CD4-positive, alpha-beta T cell treated with Interleukin-21 for 1 hour (primary cell): ENCODE data around the gene VPS16.

Source experiments
- DNase-seq: peaks from one replicate; pipeline ENCODE4 v3.0.0-alpha.2; 2020

The VPS16 gene

DNA sequence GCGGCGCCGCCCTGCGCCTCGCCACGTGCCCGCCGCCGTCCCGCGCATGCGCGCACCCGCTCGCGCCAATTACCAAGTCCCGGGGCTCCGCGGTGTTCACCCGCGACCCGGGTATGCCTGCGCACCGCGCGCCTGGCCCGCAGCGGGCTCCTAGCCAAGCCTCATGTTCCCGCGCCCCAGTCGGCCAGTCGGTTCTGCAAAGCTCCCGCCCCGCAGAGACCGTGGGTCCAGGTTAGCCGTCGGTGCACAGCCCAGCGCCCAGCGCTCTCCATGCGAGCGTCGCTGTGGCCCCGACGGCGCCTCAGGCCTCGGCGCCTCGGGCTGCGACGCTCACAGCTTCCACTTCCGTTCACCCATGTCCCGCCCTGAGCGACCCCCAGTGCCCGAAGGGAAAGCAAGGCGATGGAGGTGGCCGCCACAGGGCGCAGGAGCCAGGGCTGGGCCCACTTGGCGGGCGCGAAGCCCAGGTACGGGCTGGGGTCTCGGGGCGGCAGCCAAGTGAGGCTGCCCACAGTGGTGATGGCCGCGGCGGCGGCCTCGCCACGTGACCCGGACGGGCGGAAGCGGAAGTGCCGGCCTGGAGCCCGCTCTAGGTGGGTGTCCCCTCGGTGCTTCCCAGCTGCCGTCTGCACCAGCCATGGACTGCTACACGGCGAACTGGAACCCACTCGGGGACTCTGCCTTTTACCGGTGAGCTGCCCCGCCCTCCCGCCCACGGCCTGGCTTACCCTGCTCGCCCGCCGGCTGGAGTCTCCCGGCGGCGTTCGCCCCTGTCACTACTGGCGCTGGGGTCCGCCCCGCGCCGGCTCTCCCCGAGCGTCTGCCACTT, at the start of gene VPS16, which contains the start of gene PCED1A:
Gene VPS16 (plus strand): TSS at position 608 of the 829 bp plus-strand sequence. CDS start 30 bp downstream, at position 638.
Gene PCED1A (minus strand): TSS at position 518 of the 829 bp plus-strand sequence. CDS start 743 bp downstream, outside the sequence.
- peak; percentile 89 for DNase-seq

- no peak for DNase-seq
Observed at GRCh38 chr20:2793471-2793870, 47.1 kb upstream of the VPS16 start.

DNA sequence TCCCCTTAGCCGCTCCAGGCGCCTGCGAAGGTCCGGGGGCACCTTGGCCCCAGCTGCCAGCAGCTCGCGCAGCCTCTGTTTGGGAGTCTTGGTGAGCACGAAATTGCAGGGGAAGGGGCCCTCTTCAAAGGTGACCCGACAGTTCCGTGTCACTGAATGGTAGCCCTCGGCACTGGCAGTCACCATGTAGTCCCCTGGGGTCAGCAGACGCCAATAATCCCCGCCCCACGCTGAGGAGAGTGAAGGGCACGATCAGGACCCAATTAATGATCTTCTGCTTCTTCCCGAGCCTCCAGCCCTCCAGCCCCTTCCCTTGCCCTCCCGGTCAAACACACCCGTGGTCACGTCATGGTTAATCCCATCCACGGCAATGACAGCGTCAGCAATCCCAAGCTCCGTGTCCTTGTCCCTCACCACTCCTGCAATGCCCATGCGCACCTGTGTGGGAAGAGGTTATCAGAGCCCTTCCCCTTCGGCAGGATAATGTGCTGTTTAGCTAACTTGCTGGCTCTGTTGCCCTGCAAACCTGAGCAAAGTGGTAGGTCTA, 46.3 kb upstream of the VPS16 start:
- DNase-seq = no peak

DNA sequence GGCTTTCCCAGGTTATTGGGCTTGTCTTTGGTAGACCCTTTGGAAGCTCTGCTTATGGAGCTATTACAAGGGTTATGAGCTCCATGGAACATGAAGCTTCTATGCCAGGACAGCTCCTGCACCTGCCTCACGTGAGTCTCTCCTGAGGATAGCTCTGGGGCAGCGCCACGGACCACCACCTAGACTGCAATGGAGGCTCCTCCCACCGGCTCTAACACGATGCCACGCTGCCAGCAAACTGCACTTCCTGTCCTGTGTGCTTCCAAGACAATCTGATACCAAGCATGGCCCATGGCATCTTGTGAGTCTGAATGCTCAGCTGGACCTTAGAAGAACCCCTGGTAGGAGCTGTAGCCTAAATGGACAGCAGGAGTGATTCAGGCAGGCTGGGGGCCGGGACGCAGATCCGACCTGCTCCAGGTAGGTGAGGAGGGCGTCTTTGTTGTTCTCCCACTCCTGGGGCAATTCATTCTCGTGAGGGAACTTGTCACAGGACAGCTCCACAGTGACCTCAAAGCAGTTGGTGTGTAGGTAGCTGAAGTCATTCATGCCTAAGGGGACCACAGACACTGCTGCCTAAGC, 45.6 kb upstream of the VPS16 start:
- no peak for DNase-seq

DNA sequence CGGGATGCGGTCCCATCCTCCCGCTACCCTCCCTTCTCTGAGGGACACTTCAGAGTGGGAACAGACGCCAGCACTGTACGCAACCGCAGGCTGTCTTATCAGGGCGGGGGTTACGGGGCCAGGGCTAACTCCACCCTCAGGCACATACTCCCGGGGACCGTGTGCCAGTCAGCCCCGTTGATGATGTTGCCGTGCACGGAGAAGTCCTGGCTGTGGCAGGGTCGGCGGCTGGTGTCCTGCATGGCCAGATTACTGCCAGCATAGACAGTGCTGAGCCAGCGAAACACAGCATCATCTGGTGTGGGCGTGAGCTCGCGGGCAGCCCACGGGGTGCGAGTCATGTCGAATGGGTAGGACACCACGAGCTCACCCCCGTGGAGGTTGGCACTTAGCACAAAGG, 45.1 kb upstream of the VPS16 start:
- no peak for DNase-seq

- DNase-seq = no peak
Observed at GRCh38 chr20:2796011-2796660, 44.4 kb upstream of the VPS16 start.

GRCh38 chr20:2797136-2797983, 43.2 kb upstream of the VPS16 start:
- no peak for DNase-seq

DNA sequence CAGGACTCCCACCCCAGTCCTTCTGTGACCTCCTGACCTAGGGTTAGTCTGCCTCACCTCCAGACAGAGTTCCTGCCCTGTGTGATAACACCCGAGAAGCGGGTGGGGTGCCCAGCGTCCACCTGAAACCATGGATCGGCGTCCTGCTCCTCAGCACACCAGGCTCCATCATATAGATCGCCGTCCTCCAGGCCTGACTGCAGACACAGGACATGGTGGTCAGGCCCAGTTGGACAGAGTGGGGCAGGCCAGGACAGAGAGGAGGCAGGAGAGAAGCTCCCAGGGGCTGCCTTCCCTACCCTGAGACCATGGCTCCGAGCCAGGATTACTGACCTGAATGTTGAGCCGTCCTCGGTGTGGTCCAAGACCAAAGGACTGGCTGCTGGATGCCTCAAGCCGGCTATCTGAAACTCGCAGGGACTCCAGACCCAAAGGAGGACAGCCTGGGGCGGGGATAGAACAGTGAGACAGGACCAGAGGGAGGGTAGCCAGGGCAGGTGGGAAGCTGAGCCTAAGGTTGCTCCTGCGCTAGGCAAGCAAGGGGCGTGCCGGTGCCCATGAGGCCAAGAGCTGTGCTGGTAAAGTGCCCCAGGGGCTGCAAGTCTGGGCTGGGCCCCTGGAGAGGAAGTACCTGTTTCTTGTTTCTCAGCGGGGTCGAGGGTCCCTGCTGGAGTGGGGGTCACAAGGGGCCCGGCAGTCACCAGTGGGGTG, 42.3 kb upstream of the VPS16 start:
- no peak for DNase-seq

DNA sequence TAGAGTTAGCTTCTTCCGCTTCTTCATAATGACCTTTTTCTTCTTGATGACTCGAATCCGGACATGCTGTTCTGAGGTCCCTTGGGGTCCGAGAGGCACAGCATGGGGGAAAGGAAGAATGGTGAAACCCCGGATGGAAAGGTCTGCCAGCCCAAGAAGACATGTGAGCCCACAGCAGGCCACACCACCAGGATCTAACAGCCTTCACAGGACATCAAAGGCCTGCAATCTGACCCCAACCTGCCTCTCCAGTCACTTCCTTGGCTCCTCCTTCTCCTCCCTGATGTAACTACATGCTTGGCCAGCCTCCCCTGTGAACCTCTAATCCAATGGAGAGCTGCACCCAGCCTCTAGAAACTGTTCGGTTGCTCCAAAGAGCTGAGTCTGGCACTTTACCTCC, 41.7 kb upstream of the VPS16 start:
- DNase-seq = no peak

DNA sequence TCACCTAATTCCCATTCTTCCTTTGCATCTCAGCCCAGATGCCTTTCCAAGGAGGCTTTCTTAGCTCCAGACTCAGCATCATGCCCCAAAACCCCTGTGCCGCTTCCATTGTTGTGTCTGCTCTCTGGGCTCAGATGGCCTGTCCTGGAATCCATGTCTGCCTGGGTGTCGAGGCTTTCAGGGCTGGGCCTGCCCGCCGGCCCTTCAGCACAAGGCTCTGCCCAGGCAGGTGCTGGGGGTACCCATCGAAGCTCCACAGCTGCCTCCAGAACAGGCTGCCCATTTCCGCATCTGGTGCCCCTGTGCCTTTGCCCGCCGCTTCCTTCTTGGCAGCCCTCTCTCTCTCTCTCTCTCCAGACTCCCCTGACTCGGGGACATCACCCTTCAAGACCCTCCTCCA, 41.3 kb upstream of the VPS16 start:
- DNase-seq = no peak

GRCh38 chr20:2799688-2800520, 40.6 kb upstream of the VPS16 start:
- no peak for DNase-seq

DNA sequence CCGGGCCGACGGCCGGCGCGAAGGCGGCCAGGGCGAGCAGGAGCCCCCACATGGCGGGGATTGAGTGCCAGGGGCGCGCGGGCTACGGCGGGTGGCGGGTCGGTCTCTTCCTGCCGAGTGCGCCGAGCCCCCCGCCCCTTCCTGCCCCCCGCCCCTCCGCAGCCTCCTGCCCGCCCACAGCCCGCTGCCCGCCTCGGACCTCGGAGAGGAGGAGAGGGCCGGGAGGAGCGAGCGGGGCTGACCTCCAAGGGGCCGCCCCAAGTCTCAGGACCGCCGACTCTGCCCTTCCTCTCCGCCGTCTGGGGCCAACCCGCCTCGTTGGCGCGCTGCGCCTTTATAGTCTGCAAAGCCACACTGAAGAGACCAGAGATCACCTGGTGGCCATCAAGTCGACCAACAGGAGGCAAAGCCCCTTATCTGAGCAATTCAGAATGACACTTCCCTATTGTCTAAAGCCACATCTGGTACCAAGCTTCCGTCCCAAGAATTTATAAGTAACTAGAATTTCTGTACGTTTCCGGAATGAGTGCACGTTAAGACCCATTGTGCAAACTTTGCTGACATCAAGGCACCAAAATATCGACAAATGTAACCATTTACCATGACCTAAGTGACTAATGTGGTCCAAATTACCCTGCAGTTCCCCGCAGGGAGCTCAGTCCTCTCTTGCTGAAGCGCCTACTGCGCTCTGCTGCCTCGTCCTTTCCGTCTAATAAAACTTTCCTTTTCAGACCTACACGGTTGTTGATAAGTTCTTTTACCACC, 39.8 kb upstream of the VPS16 start, which contains the start of gene CPXM1:
Gene CPXM1 (minus strand): TSS at position 107 of the 765 bp plus-strand sequence. CDS start 55 bp downstream, at position 52.
- no peak for DNase-seq

- DNase-seq = no peak
Observed at GRCh38 chr20:2801286-2801728, 39.2 kb upstream of the VPS16 start.

- no peak for DNase-seq
Observed at GRCh38 chr20:2804041-2804828, 36.3 kb upstream of the VPS16 start.

DNA sequence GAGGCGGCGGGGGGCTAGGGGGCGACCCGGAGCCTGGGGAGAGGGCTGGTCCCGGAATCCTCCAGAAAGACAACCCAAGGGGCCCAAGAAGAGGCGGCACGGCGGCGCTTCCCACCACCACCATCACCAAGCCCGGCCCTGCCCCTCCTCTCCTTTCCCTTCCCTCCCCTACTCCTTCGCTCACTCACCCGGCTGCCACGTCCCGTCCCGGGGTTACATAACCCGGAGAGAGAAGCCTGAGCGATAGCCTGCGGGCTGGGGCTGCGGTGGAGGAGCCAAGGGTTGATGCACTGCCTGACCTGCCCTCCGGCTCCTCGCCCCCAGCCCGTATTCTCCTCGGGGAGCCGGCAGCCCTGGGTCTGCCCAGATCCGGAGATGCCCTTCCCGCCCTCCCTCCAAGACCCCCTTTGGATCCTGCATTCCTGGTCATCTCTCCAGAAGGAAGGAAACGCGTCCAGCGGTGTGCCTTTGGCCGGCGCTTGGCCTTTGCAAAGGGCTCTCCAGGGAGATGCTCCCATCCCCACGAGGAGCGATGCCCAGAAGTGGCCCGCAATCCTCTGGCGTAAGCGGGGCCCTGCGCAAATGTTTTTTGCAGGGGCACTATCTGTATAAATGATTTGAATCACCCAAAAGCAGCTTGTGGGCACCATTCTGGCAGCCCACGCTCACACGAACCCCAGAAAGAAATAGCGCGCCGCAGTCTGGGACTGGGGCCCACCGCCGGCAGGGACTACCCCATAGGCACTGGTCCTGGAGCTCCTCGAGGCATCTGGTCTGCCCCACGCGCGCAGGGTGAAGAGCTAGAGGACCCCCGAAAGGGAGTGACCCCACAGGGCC, 35.5 kb upstream of the VPS16 start:
- no peak for DNase-seq

GRCh38 chr20:2805689-2806350, 34.7 kb upstream of the VPS16 start:
- DNase-seq = no peak

DNA sequence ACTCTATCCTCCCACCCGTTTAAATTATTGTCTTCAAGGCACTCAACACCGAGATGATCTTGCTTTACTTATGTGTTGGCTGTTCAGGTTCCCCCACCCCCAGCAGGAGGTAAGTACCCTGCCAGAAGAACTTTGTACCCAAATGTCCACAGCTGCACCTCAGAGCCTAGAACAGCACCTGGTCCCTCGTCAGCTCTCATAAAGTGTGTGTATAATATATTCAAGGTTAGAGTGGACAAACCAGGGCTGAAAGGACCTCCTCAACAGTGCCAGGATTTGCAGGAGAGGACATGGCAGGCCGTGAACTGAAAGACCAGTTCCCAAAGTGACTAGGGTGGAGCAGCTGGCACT, 34.2 kb upstream of the VPS16 start:
- DNase-seq = no peak

DNA sequence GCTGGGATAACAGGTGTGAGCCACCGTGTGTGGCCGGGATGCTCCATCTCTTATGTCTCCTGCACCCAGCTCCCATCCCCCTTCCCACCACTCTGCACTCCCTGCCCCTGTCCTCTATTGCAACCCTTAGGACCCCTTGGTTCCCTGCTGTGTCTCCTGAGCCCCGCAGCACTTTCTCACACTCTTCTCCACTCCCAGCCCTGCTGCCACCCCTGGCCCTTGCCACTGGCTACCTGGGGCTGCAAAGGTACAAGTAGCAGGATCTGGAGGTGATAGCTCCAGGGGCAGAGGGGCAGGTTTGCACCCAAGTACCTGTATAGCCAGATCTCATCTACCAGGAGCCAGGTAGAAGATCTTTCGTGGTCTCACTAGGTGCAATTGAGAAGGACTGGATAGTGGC, 33.5 kb upstream of the VPS16 start:
- no peak for DNase-seq
